Cardiac fibroblast (primary cell): ENCODE data around the gene DTX4.
A peak's percentile ranks its signal among the peaks of the same experiment; 100 is the strongest.

Source experiments
- DNase-seq, 2 donors: peaks; one replicate each; pipeline versions ENCODE4 v3.0.0 to v3.0.0-alpha.2; 2010; ENCODE audit warnings: low read depth in 2 of 2
- H3K4me3 ChIP-seq, 2 donors: replicated peaks in 1 of 2; 1 replicate in 1 of 2; 2 replicates in 1 of 2; pipeline ENCODE4 v1.5.1; 2011; ENCODE audit warnings: low read depth in 2 of 2, low read length in 2 of 2, mild to moderate bottlenecking in 2 of 2, moderate library complexity in 1 of 2
- TF ChIP-seq, protein P1 (sequence below): IDR thresholded peaks from one replicate; pipeline ENCODE4 v1.5.1; 2011; ENCODE audit warnings: low read depth, mild to moderate bottlenecking, low read length, inconsistent platforms

The DTX4 gene

DNA sequence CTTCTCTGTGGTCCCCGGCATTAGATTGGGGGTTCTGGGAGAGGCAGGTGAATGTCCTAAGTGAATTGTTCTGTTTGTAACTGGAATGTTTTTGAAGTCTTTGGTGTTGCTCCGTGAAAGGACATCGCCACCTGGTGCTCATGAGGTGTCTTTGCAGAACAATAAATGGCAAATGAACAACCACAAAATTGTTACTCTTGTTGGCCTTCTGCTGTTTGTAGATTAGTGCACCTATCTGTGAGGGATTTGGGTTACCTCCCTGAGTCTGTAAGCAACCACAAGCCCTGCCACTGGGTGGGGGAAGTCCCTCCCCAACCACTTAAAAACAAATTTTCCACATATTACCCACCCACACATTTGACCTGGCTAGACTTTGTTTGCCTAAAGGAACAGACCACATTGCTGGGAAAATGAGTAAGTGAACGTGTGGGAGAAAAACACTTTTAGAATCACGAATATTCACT is 36.1 kb downstream of the DTX4 start:
- DNase-seq, result peak; percentile 72 to 81
- TF ChIP-seq, protein P1, sequence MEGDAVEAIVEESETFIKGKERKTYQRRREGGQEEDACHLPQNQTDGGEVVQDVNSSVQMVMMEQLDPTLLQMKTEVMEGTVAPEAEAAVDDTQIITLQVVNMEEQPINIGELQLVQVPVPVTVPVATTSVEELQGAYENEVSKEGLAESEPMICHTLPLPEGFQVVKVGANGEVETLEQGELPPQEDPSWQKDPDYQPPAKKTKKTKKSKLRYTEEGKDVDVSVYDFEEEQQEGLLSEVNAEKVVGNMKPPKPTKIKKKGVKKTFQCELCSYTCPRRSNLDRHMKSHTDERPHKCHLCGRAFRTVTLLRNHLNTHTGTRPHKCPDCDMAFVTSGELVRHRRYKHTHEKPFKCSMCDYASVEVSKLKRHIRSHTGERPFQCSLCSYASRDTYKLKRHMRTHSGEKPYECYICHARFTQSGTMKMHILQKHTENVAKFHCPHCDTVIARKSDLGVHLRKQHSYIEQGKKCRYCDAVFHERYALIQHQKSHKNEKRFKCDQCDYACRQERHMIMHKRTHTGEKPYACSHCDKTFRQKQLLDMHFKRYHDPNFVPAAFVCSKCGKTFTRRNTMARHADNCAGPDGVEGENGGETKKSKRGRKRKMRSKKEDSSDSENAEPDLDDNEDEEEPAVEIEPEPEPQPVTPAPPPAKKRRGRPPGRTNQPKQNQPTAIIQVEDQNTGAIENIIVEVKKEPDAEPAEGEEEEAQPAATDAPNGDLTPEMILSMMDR, result peak; percentile 71
- no peak overlapping the region for H3K4me3 ChIP-seq

DNA sequence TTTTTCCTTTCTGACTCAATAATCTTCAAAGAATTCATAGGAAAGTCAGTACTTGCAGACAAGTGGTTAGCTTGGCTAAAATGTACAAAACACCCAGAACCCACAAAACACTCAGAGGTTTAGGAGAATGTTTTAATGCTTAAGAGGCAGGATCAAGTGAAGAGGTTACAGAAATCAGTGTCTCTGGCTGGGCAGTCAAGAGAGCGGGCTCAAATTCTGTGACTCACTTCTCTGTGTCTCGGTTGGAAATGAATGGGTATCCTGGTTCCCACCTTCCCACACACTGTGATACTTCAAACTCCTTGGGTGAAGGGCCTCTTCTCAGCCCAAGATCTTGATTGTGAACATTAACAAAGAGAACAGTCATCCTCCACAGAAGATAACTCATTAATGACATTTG is 37.0 kb downstream of the DTX4 start:
- DNase-seq, result no peak
- no peak overlapping the region for H3K4me3 ChIP-seq
- TF ChIP-seq, protein P1, result no peak

DNA sequence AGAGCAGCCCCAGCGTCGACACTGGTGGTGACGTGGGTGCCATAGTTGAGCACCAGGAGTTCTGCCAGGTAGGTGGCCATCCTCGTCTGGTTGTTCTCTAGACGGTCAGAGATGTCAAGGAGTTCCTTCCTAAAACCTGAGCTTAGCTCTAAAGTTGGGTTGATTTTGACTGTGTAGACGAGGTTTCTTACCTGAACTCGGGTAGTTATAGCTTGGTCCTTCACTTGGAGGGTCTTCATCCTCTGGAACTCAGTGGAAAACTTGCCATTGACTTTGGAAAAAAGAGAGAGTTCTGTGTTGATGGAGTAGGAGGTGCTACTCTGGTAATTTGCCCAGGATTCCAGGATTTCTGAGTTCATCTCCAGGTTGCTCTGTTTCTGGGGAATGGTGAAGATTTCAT is 40.3 kb downstream of the DTX4 start:
- TF ChIP-seq, protein P1, result no peak

DNA sequence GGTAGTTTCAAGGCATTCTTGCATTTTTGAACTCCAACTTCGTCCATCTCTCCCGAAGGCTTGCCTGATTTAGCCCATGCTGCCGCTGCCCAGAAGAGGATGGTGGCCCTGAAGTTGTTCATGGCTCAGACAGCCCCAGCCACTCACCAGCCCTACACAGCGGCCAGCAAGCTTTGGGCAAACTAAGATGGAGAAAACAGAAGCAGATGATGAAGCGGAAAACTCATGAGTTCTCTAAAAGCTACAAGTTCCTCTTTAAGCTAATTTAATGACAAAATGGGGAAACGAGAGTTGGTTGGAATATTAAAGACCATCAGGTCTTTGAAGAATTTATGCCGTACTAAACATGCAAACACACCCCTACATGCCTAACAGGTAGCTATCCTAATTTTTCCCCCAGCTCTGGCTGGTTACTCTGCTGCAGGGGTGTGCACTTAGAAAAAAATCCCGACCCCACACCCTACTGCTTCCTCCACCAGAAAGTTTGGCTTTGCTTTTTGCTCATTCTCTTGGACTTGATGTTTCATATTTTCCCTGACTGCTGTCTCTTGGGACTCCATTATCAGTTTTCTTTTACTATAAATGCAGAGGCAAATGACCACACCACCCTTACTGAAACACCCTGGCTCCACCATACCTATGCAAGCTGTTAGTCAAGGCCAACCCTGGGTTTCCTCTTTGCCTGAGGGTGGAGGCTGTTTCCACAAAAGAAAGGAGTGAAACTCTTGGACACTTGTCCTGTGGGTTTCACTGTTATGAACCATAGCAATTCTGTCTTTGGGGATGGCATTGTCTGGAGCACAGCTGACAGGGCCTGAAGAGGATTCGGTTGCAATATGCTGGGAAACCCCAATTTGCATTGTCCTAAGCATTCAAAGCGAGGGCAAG is 41.1 kb downstream of the DTX4 start, which contains the start of gene MPEG1:
Gene MPEG1, minus strand, starts transcription at position 184 of the 888 bp plus-strand sequence. Its CDS starts 62 bp downstream, at position 122.
- no peak within 1 kb of the TSS for H3K4me3 ChIP-seq
- no peak for DNase-seq
- TF ChIP-seq, protein P1, result no peak

More for the DNA sequence above, 40.3 kb downstream of the DTX4 start:
- no peak overlapping the region for H3K4me3 ChIP-seq
- no peak for DNase-seq

DNA sequence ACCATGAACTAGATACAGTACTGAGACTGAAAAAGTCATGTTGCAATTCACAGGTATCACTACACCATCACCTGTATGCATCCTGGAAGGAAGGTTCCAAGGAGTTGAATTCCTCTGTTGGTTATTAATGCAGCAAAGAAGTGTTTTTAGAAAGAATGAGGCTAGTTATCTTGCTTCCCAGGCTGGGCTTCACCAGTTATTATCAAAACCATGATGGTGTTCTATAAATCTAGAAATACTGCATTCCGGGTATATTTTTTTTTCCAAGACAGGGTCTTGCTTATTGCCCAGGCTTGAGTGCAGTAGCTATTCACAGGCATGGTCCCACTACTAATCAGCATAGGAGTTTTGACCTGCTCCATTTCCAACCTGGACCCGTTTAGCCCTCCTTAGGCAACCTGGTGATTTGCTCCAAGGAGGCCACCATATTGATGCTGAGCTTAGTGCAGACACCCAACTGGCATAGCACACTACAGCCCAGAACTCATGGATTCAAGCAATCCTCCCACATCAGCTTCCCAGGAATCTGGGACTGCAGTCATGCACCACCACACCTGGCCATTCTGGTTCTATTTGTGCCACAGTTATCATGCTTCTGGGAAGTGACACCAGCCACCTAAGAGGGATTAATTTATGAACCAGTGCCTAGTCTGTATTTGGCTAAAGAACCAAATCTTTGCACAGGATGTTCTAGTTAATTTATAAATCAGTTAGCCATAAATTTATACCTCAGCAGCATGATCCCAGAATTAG is 42.4 kb downstream of the DTX4 start:
- TF ChIP-seq, protein P1, result no peak
- no peak for DNase-seq
- no peak overlapping the region for H3K4me3 ChIP-seq

DNA sequence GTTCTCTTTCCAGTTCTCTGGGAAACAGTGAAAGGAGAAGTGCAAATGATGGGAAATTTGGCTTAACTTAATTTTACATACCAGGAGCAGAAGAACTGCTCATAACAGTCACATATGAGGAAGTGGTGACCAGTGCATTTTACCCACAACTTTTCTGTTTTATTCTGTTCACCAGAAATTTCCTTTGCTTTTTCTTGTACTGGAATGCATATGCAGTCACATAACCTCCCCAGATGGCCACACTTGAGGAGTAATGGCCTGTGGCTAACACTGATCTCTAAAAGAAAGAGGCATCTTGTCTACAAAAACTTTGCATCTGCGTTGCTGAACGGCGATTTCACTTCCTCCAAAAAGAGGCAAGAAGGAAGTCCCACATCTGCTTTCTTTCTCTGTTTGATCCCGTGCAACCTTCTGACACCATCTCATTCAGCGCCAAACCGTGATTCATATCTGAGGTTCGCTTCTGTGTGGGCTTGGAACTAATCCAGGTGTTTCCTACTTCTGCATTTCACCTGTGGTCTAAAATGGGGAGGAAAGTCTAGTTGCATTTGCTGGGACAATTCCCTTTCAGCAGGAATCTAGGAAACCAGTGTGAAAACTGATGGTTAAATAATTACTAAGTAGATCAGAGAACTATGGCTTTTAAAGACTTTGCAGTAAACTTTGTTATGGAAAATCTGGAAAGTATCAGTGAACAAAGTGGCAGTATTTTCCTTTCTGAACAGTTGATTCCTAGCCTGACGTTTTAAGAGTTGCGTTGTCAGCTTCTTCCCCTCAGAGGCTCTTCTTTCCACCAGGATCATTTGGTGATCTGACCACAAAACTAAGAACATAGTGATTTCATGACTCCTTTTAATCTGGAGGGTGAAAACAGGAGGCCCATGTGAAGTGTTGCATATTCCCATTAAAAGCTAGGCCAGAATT is 45.0 kb downstream of the DTX4 start:
- TF ChIP-seq, protein P1, result no peak
- peak; percentile 25 to 61 for DNase-seq
- H3K4me3 ChIP-seq, result no peak overlapping the region
